ENCODE results near the gene AURKA.

AURKA gene

GRCh38 chr20:56392132-56392880 lies at the start of gene AURKA, which contains the start of gene CSTF1:
Gene AURKA (minus strand): TSS chr20:56392215. CDS start chr20:56388197, 4,018 bp downstream.
Gene CSTF1 (plus strand): TSS chr20:56392645. CDS start chr20:56395553, 2,908 bp downstream.
- DNase-seq (ENCODE audit: low read depth in 2 of 2) = peak; percentile 99 to 100

DNA sequence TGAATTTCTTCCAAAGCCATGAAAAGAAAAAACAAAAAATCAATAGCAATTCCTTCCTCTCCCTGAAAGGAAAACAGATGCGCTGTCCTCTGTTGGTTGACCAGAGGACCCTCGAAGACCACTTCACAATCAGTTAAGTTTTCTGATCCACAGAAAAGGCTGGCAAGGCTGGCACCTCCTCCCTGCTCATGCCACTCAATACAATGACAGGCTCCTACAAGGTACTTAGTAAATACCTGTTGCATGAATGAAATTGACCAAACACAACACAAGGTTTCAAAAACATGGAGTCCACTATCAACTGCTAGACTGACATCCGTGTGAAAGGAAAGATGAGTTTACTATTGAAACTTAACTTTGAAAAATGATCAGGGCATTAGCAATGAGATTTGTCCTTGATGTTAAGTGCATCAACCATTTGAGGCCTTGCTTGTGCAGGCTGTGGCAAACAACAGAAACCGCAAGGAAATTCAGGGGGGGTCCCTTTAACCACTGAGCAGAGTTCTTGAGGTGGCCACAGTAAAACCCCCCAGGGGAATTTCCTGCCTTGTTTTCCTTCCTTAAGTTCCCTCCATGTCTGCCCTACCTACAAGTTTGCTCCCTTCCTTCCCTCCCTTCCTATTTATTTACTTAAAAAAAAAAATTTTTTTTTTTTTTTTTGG lies 48.5 kb upstream of the AURKA start:
- DNase-seq (ENCODE audit: low read depth in 2 of 2) = peak in 1 of 2 donors; percentile 27

- no peak for DNase-seq (ENCODE audit: low read depth in 2 of 2)
These were observed 47.8 kb upstream of the AURKA start for GRCh38 chr20:56439771-56440291.

DNA sequence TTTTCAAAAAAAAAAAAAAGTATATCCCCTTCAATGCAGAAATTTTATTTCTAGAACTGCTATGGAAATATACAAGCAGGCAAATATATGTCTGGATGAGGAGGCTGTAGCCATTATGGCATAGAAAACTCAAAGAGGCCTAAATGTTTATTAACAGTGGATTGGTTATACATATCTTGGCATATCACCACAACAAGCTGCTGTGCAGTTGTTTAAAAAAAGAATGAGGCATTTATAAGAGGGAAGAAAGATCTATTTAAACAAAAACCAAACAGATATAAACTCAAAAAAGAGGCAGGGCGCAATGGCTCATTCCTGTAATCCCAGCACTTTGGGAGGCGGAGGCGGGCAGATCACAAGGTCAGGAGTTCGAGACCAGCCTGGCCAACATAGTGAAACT lies 46.3 kb upstream of the AURKA start:
- DNase-seq (ENCODE audit: low read depth in 2 of 2) = no peak

- DNase-seq (ENCODE audit: low read depth in 2 of 2) = no peak
These were observed 45.4 kb upstream of the AURKA start for GRCh38 chr20:56437196-56437960.

GRCh38 chr20:56433880-56434255 lies 41.9 kb upstream of the AURKA start:
- DNase-seq (ENCODE audit: low read depth in 2 of 2) = no peak

- DNase-seq (ENCODE audit: low read depth in 2 of 2) = no peak
These were observed 41.3 kb upstream of the AURKA start for GRCh38 chr20:56433221-56433879.

DNA sequence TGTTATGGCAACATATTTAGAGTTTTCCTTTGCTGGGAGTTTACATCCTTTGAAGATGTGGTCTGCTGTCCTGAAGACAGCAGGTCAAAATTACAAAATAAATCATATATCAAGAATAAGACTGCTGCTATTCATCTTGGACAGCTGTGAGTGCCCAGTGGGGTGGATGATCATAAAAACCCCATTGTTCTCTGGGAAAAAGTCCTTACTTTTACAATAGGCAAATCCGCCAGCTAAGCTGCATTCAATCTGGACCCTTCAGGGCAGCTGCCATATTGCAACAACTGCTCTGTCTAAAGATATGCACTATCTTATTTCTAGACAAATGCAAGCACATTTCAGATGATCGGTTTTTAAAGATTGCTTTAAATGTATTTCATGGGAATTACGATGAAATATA lies 39.5 kb upstream of the AURKA start:
- DNase-seq (ENCODE audit: low read depth in 2 of 2) = no peak

DNA sequence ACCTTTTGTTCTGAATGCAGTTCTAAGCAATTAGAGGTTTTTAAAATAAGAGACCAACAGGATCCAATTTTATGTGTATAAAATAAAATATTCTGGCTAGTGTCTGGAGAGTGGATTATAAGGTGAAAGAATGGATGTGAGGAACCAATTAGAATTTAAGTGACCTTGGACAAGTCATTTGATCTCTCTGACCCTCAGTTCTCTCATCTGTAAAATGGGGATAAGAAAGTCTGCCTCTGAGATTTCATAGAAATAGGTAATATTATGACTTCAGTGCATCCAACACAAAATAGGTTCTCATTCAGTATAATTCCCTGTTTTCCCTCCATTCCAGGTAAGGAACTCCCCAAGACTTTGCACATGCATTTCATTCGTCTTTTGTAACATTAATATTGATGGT lies 38.9 kb upstream of the AURKA start:
- no peak for DNase-seq (ENCODE audit: low read depth in 2 of 2)

GRCh38 chr20:56430461-56430860 lies 38.4 kb upstream of the AURKA start:
- no peak for DNase-seq (ENCODE audit: low read depth in 2 of 2)

DNA sequence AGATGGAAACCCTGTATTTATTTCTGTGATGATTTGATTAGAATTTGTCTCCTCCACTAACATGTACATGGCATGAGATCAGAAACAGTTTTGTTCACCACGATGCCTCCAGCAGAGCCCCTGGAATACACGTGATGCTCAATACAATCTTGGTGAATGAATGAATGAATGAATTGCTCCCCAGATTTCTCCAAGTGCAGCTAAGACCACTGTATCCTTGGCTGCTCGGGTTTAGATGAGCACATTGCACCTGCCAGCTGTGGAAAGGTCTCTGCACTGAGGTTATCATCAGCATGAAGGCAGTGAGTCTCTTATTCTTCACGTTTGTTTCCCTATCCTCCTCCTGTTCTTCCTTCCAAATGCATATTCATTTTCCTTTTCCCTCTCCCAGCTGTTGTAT lies 37.9 kb upstream of the AURKA start:
- DNase-seq (ENCODE audit: low read depth in 2 of 2) = no peak

- DNase-seq (ENCODE audit: low read depth in 2 of 2) = no peak
These were observed 37.5 kb upstream of the AURKA start for GRCh38 chr20:56429502-56429901.

GRCh38 chr20:56428881-56429280 lies 36.9 kb upstream of the AURKA start:
- DNase-seq (ENCODE audit: low read depth in 2 of 2) = no peak

DNA sequence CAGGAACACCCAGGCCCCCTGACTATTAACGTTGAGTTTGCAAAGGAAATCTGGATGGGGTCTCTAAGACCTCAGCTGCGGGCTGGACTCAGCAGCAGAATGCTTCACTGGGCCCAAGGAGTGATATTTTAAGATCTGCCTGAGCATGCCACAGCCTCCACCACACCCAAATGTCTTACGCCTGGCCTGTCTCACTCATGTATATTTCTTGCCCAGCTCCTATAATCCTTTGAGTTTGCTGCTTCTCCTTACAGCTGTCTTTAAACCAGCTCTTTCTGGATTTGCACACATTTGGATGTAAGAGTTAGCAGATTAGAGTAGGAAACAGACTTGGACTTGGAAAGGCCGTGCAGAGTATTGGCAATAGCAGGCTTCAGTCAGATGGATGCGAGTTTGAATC lies 36.4 kb upstream of the AURKA start:
- no peak for DNase-seq (ENCODE audit: low read depth in 2 of 2)

- no peak for DNase-seq (ENCODE audit: low read depth in 2 of 2)
These were observed 35.8 kb upstream of the AURKA start for GRCh38 chr20:56427797-56428196.

DNA sequence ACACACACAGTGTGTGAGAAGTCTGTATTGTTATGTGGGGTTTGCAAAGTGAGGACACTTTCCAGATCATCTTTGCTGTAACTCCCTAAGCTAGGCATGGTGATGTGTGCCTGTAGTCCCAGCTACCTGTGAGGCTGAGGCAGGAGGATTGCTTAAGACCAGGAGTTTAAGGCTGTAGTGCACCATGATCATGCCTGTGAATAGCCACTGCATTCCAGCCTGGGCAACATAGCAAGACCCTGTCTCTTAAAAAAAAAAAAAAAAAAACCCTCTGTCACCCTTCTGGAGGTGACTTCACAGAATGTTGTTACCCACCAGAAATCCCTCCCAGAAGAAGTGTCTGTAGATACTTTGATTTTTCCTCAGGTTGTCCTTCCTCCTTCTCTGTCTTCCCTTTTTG lies 34.9 kb upstream of the AURKA start:
- no peak for DNase-seq (ENCODE audit: low read depth in 2 of 2)

GRCh38 chr20:56426026-56426425 lies 34.0 kb upstream of the AURKA start:
- no peak for DNase-seq (ENCODE audit: low read depth in 2 of 2)

- DNase-seq (ENCODE audit: low read depth in 2 of 2) = no peak
These were observed 32.9 kb upstream of the AURKA start for GRCh38 chr20:56424931-56425330.

GRCh38 chr20:56423886-56424285 lies 31.9 kb upstream of the AURKA start:
- DNase-seq (ENCODE audit: low read depth in 2 of 2) = no peak

- DNase-seq (ENCODE audit: low read depth in 2 of 2) = no peak
These were observed 31.2 kb upstream of the AURKA start for GRCh38 chr20:56423211-56423610.

- DNase-seq (ENCODE audit: low read depth in 2 of 2) = no peak
These were observed 30.8 kb upstream of the AURKA start for GRCh38 chr20:56422824-56423189.

Measured in stimulated activated CD4-positive, alpha-beta T cell treated with anti-CD3 and anti-CD28 coated beads, Interleukin-15, amount 100 ng/mL, for 48 hours (primary cell).